H1 (cell line): ENCODE data around the gene PDE3A. TPM values are rescaled to one million over a fixed set of nuclear protein-coding genes. Genes with fewer than 3 reads are reported as not detected.

Experiments used
- CTCF ChIA-PET: fragments of 300-600 bp; sonication (Branson Sonifier 250); formaldehyde crosslinking; loops from one replicate; lab custom pipeline; 2021; ENCODE audit not compliant: partially characterized antibody; lab: Charles Lee
- POLR2A ChIA-PET: fragments of 300-600 bp; sonication (Branson Sonifier 250); formaldehyde crosslinking; loops from one replicate; lab custom pipeline; 2021; ENCODE audit warnings: inconsistent platforms; ENCODE audit not compliant: partially characterized antibody; lab: Charles Lee
- DNase-seq, 2 experiments: peaks; one replicate each; pipeline versions ENCODE4 v3.0.0 to v3.0.0-alpha.2; 2010 to 2022; ENCODE audit warnings: low spot score in 2 of 2, low read depth in 1 of 2, mixed read lengths in 1 of 2
- FAIRE-seq: peaks from 2 replicates; lab custom pipeline; 2011; peaks lifted over from hg19 to GRCh38; lab: Jason Lieb, UNC
- H2AFZ ChIP-seq: 2 replicates; pipeline ENCODE4 v1.8.1; 2012; ENCODE audit warnings: low read length, inconsistent platforms
- H2AK5ac ChIP-seq: 2 replicates; pipeline ENCODE4 v1.6.1; 2013; ENCODE audit warnings: low read depth, low read length
- H2BK120ac ChIP-seq: replicated peaks from 2 replicates; pipeline ENCODE3; 2013; ENCODE audit warnings: low read depth, low read length, inconsistent platforms
- H2BK12ac ChIP-seq: 2 replicates; pipeline ENCODE4 v1.6.1; 2013; ENCODE audit warnings: low read depth, low read length
- H2BK15ac ChIP-seq: 2 replicates; pipeline ENCODE4 v1.6.1; 2013; ENCODE audit warnings: low read length
- H2BK20ac ChIP-seq: 2 replicates; pipeline ENCODE4 v1.6.1; 2013; ENCODE audit warnings: low read length
- H2BK5ac ChIP-seq: 2 replicates; pipeline ENCODE4 v1.6.1; 2013; ENCODE audit warnings: low read depth, low read length
- H3K14ac ChIP-seq: 2 replicates; pipeline ENCODE4 v1.6.1; 2013; ENCODE audit warnings: inconsistent platforms; ENCODE audit not compliant: insufficient read length
- H3K18ac ChIP-seq: 2 replicates; pipeline ENCODE4 v1.6.1; 2013; ENCODE audit warnings: low read length; ENCODE audit errors: extremely low read depth
- H3K23ac ChIP-seq: 2 replicates; pipeline ENCODE4 v1.6.1; 2013; ENCODE audit warnings: inconsistent platforms; ENCODE audit not compliant: insufficient read length
- H3K23me2 ChIP-seq: 2 replicates; pipeline ENCODE4 v1.6.1; 2013; ENCODE audit warnings: low read depth, low read length
- H3K27ac ChIP-seq: 2 replicates; pipeline ENCODE4 v1.6.1; 2011; ENCODE audit warnings: low read depth, low read length, inconsistent platforms
- H3K27me3 ChIP-seq, 4 experiments: replicated peaks in 1 of 4; 1 replicate in 1 of 4; 2 replicates in 3 of 4; pipeline versions ENCODE4 v1.6.1 to v1.8.1; 2011 to 2013; ENCODE audit warnings: low read length in 3 of 4, mild to moderate bottlenecking in 3 of 4, inconsistent platforms in 2 of 4, mixed read lengths in 2 of 4, moderate library complexity in 1 of 4; ENCODE audit not compliant: control insufficient read depth in 3 of 4, insufficient read depth in 3 of 4; ENCODE audit errors: extremely low read depth in 1 of 4
- H3K36me3 ChIP-seq, 4 experiments: 2 replicates each; pipeline versions ENCODE4 v1.6.1 to v1.8.1; 2011 to 2013; ENCODE audit warnings: mild to moderate bottlenecking in 4 of 4, low read length in 3 of 4, moderate library complexity in 2 of 4, control low read depth in 1 of 4, inconsistent platforms in 1 of 4; ENCODE audit not compliant: insufficient read depth in 4 of 4, control insufficient read depth in 2 of 4
- H3K4ac ChIP-seq: replicated peaks from 2 replicates; pipeline ENCODE3; 2013; ENCODE audit warnings: low read length, low read depth, mixed read lengths, inconsistent platforms; ENCODE audit not compliant: insufficient read length
- H3K4me1 ChIP-seq, 4 experiments: replicated peaks in 1 of 4; 1 replicate in 1 of 4; 2 replicates in 3 of 4; pipeline versions ENCODE4 v1.6.1 to v1.8.1; 2011 to 2013; ENCODE audit warnings: low read length in 3 of 4, inconsistent platforms in 2 of 4, mixed read lengths in 1 of 4; ENCODE audit not compliant: insufficient read depth in 4 of 4, control insufficient read depth in 3 of 4
- H3K4me2 ChIP-seq, 2 experiments: 2 replicates each; pipeline versions ENCODE4 v1.6.1 to v1.8.1; 2011 to 2013; ENCODE audit warnings: low read depth in 2 of 2, low read length in 2 of 2, control low read depth in 1 of 2, inconsistent platforms in 1 of 2, mild to moderate bottlenecking in 1 of 2; ENCODE audit not compliant: insufficient read depth in 1 of 2
- H3K4me3 ChIP-seq, 4 experiments: fragments of 200-600, 300-600 bp in 1 of 4; sonication (generic), shearing (Covaris generic), sonication (Bioruptor Twin) in 1 of 4; 2 replicates each; pipeline versions ENCODE4 v1.5.1 to v1.8.1; 2011 to 2016; ENCODE audit warnings: low read length in 4 of 4, low read depth in 3 of 4, control low read depth in 2 of 4, inconsistent platforms in 2 of 4, mild to moderate bottlenecking in 2 of 4, mixed read lengths in 1 of 4, moderate library complexity in 1 of 4; ENCODE audit not compliant: insufficient read depth in 2 of 4; ENCODE audit errors: extremely low read depth in 1 of 4
- H3K56ac ChIP-seq: replicated peaks from 2 replicates; pipeline ENCODE3; 2013; ENCODE audit warnings: low read depth, mild to moderate bottlenecking, mixed read lengths, low read length, inconsistent platforms; ENCODE audit not compliant: insufficient read length
- H3K79me1 ChIP-seq: 2 replicates; pipeline ENCODE4 v1.6.1; 2013; ENCODE audit warnings: low read depth, low read length, control low read depth
- H3K79me2 ChIP-seq, 2 experiments: 2 replicates each; pipeline versions ENCODE4 v1.6.1 to v1.8.1; 2012 to 2013; ENCODE audit warnings: low read length in 2 of 2, mild to moderate bottlenecking in 2 of 2, inconsistent platforms in 1 of 2; ENCODE audit not compliant: insufficient read depth in 2 of 2, control insufficient read depth in 1 of 2
- H3K9ac ChIP-seq, 4 experiments: replicated peaks in 1 of 4; 1 replicate in 1 of 4; 2 replicates in 3 of 4; pipeline versions ENCODE4 v1.6.1 to v1.8.1; 2011 to 2013; ENCODE audit warnings: low read depth in 3 of 4, low read length in 3 of 4, control low read depth in 2 of 4, mild to moderate bottlenecking in 2 of 4, moderate library complexity in 2 of 4, inconsistent platforms in 1 of 4; ENCODE audit errors: extremely low read depth in 1 of 4
- H3K9me3 ChIP-seq, 2 experiments: 2 replicates each; pipeline versions ENCODE4 v1.6.1 to v1.8.1; 2012 to 2013; ENCODE audit warnings: mild to moderate bottlenecking in 2 of 2, moderate library complexity in 2 of 2, control low read depth in 1 of 2, inconsistent platforms in 1 of 2, low read depth in 1 of 2, low read length in 1 of 2, mixed read lengths in 1 of 2; ENCODE audit not compliant: insufficient read depth in 2 of 2
- H4K20me1 ChIP-seq, 2 experiments: replicated peaks in 1 of 2; 2 replicates each; pipeline versions ENCODE3 to v1.8.1; 2011 to 2013; ENCODE audit warnings: inconsistent platforms in 2 of 2, low read length in 2 of 2, mild to moderate bottlenecking in 1 of 2; ENCODE audit not compliant: insufficient read depth in 2 of 2, control insufficient read depth in 1 of 2
- H4K5ac ChIP-seq: 2 replicates; pipeline ENCODE4 v1.6.1; 2013; ENCODE audit warnings: low read length, low read depth, mixed read lengths, inconsistent platforms; ENCODE audit not compliant: insufficient read length
- H4K8ac ChIP-seq: 2 replicates; pipeline ENCODE4 v1.8.0; 2013; ENCODE audit warnings: mild to moderate bottlenecking, moderate library complexity, low read length, inconsistent platforms; ENCODE audit not compliant: insufficient read depth; ENCODE audit errors: extremely low read depth
- H4K91ac ChIP-seq: replicated peaks from 2 replicates; pipeline ENCODE3; 2013; ENCODE audit warnings: low read length, mixed read lengths, inconsistent platforms; ENCODE audit not compliant: insufficient read length
- ASH2L ChIP-seq: fragments of 200-600, 300-600 bp; sonication (generic); IDR thresholded peaks from one replicate; pipeline ENCODE4 v1.7.1; 2017; ENCODE audit warnings: low read length
- ATF3 ChIP-seq: IDR thresholded peaks from 2 replicates; pipeline ENCODE4 v1.6.1; 2011; ENCODE audit warnings: low read depth, mild to moderate bottlenecking, low read length; ENCODE audit not compliant: insufficient read depth
- CHD1 ChIP-seq: IDR thresholded peaks from 2 replicates; pipeline ENCODE4 v1.6.1; 2012; ENCODE audit warnings: low read depth, low read length, improper control_type of control experiment
- CTBP2 ChIP-seq: IDR thresholded peaks from 2 replicates; pipeline ENCODE4 v1.7.0; 2011; ENCODE audit warnings: borderline replicate concordance, mild to moderate bottlenecking, moderate library complexity, mixed read lengths, low read length; ENCODE audit not compliant: insufficient read depth, insufficient read length
- EZH2 ChIP-seq: fragments of 200-600 bp; sonication (generic); IDR thresholded peaks from 2 replicates; pipeline ENCODE4 v1.7.1; 2012; ENCODE audit warnings: low read depth, mild to moderate bottlenecking, moderate library complexity, low read length, inconsistent platforms; ENCODE audit not compliant: severe bottlenecking
- HDAC2 ChIP-seq, 2 experiments: fragments of 300-600 bp in 1 of 2; sonication (generic) in 1 of 2; IDR thresholded peaks; 2 replicates each; pipeline ENCODE4 v1.6.1; 2011 to 2012; ENCODE audit warnings: low read depth in 2 of 2, low read length in 2 of 2, mild to moderate bottlenecking in 2 of 2, moderate library complexity in 2 of 2, borderline replicate concordance in 1 of 2, inconsistent platforms in 1 of 2
- JUN ChIP-seq: IDR thresholded peaks from 2 replicates; pipeline ENCODE4 v1.6.1; 2011; ENCODE audit warnings: low read depth, mild to moderate bottlenecking, improper control_type of control experiment, low read length
- JUND ChIP-seq: IDR thresholded peaks from 2 replicates; pipeline ENCODE4 v1.6.1; 2011; ENCODE audit warnings: mild to moderate bottlenecking, improper control_type of control experiment, low read length
- NANOG ChIP-seq: IDR thresholded peaks from 2 replicates; pipeline ENCODE4 v1.6.1; 2011; ENCODE audit warnings: low read length, low read depth, mild to moderate bottlenecking, inconsistent platforms; ENCODE audit not compliant: insufficient read depth, poor library complexity, severe bottlenecking
- POLR2AphosphoS5 ChIP-seq: IDR thresholded peaks from 2 replicates; pipeline ENCODE4 v1.6.1; 2011; ENCODE audit warnings: low read depth, low read length
- POU5F1 ChIP-seq: IDR thresholded peaks from 2 replicates; pipeline ENCODE4 v1.6.1; 2011; ENCODE audit warnings: low read depth, mild to moderate bottlenecking, low read length, moderate library complexity
- SP1 ChIP-seq: IDR thresholded peaks from 2 replicates; pipeline ENCODE4 v1.6.1; 2011; ENCODE audit warnings: low read depth, low read length
- TEAD4 ChIP-seq: IDR thresholded peaks from 2 replicates; pipeline ENCODE4 v1.6.1; 2012; ENCODE audit warnings: low read depth, low read length, inconsistent platforms, mixed read lengths
- ZNF274 ChIP-seq: IDR thresholded peaks from 2 replicates; pipeline ENCODE4 v1.7.0; 2012; ENCODE audit warnings: low read length, borderline replicate concordance; ENCODE audit errors: extremely low read depth
- WGBS, 2 experiments: shearing (Covaris generic) in 1 of 2; methylation state at CpG; one replicate each; pipeline versions ENCODE4 v1.1.6 to v1.1.7; 2013 to 2015; ENCODE audit warnings: low lambda C conversion rate in 2 of 2, mixed read lengths in 2 of 2, inconsistent platforms in 1 of 2, low coverage in 1 of 2, missing lambda C conversion rate in 1 of 2; ENCODE audit not compliant: insufficient replicate concordance in 2 of 2, insufficient coverage in 1 of 2, insufficient read length in 1 of 2; ENCODE audit errors: extremely low coverage in 1 of 2, missing lambda C conversion rate in 1 of 2; 5-methylcytosine and 5-hydroxymethylcytosine counted together
- polyA plus RNA-seq, 7 experiments: library from polyadenylated mRNA; depleted of rRNA in 3 of 7; stranded (reverse) in 5 of 7; unstranded in 2 of 7; fragments of >200 nt in 5 of 7; fragments of 200-250 nt in 2 of 7; gene quantifications; 1 replicate in 5 of 7; 2 replicates in 1 of 7; 4 replicates in 1 of 7; pipeline versions ENCODE4 v1.2.1 to v1.2.3, GENCODE V29; 2011 to 2013; ENCODE audit warnings: missing spikeins in 2 of 7, mixed read lengths in 2 of 7
- total RNA-seq: library from RNA; stranded (reverse); fragmentation: NEBNext Ultra II Directional; extraction: Animal tissue kit (Norgen Biotek cat#: 25700); gene quantifications from 2 replicates; pipeline ENCODE4 v1.2.1, GENCODE V29; 2021

The PDE3A gene
- total and polyA plus RNA-seq, 2 of the 8 experiments (the other 6 are each of a cell fraction or from before 2014, with no cell fraction given), result 1.4 to 3.4 TPM

DNA sequence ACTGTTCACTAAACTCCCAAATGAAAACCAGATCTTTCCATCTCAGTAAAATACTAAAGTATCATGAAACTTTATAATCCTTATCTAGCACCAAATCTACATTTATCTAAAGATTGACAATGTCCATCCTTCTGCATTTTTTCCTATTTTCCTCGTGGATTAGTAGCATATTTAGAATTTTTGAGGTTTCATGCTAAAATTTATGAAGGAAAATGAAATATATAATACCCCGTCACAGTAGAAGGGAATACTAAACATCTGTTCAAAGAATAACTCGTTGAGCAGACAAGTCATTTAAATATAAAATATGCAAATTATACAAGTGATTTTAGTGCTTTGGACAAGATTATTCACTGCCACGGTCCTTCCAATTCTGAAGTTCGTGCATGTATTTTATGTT is 204.1 kb downstream of the PDE3A start:
- Histone ChIP-seq H4K5ac (no peak overlapping the region), H4K91ac (no peak overlapping the region), H3K4me2 (no peak overlapping the region), H3K4me1 (no peaks in the 10 kb centered on the region), H3K14ac (no peak overlapping the region), H3K4ac (no peak overlapping the region), H2AFZ (no peak overlapping the region), H2BK120ac (no peak overlapping the region), H3K27ac (no peak overlapping the region), H2BK12ac (no peak overlapping the region), H2BK5ac (no peak overlapping the region), H3K18ac (no peak overlapping the region), H3K79me2 (no peaks in the 10 kb centered on the region), H3K23me2 (no peaks in the 10 kb centered on the region), H4K20me1 (no peaks in the 10 kb centered on the region), H3K4me3 (no peak overlapping the region), H3K9ac (no peak overlapping the region), H2BK20ac (no peak overlapping the region), H4K8ac (no peak overlapping the region), H3K27me3 (peaks cover 0 to 1% (median 0%) of the 10 kb centered on the region in 4 experiments; a peak in 1 of 7 replicates), H2AK5ac (no peak overlapping the region), H3K56ac (no peak overlapping the region), H3K23ac (no peak overlapping the region), H2BK15ac (no peak overlapping the region), H3K9me3 (no peaks in the 10 kb centered on the region), H3K36me3 (no peaks in the 10 kb centered on the region), H3K79me1 (no peaks in the 10 kb centered on the region)
- CTCF ChIA-PET, result interaction anchor here (1.1 kb wide), 1 partner anchor 30 kb away, joined by 3 read pairs; no protein-coding TSS in a partner anchor
- DNase-seq (no peak), FAIRE-seq (no peak)
- WGBS, 2 experiments, result 93% methylated on average over 5 of the region's 5 CpGs; no CpG with 5 or more reads in 1 of the 2 experiments
- POLR2A ChIA-PET, result no interaction called here
- TF ChIP-seq POLR2AphosphoS5, result no peak
- no peak for TF ChIP-seq JUN
- TF ChIP-seq CHD1, result no peak
- TF ChIP-seq NANOG, result no peak
- TF ChIP-seq JUND, result no peak
- no peak for TF ChIP-seq EZH2
- no peak for TF ChIP-seq CTBP2
- TF ChIP-seq HDAC2 (IDR thresholded peaks at IDR 0.05; ENCODE audit: borderline replicate concordance in 1 of 2, low read depth in 2 of 2, low read length in 2 of 2), result no peak
- TF ChIP-seq POU5F1, result no peak
- no peak for TF ChIP-seq ATF3
- TF ChIP-seq ZNF274, result no peak
- TF ChIP-seq ASH2L, result no peak
- TF ChIP-seq TEAD4, result no peak
- TF ChIP-seq SP1, result no peak
